MM.1S (cell line): ENCODE results near the gene CT47A7.
"Not testable (repeated sequence)": the region's sequence is repeated elsewhere in the genome, so short reads cannot be mapped to it uniquely, and the experiment has no call there.

Experiments
- DNase-seq: peaks from one replicate; pipeline ENCODE4 v3.0.0-alpha.2; 2015
- H2AFZ ChIP-seq: fragments of 300-600 bp; sonication (generic); 2 replicates; pipeline ENCODE4 v1.6.0; 2016; ENCODE audit warnings: antibody characterized with exemption, low read length
- H3F3A ChIP-seq: fragments of 300-600 bp; sonication (generic); 2 replicates; pipeline ENCODE4 v1.6.1; 2016; ENCODE audit warnings: mild to moderate bottlenecking, antibody characterized with exemption, low read length, moderate library complexity, mixed read lengths; ENCODE audit not compliant: insufficient read depth
- H3K27ac ChIP-seq: fragments of 300-600 bp; sonication (generic); 2 replicates; pipeline ENCODE4 v1.5.1; 2016; ENCODE audit warnings: mild to moderate bottlenecking, low read length
- H3K27me3 ChIP-seq: fragments of 300-600 bp; sonication (generic); replicated peaks from 2 replicates; pipeline ENCODE4 v1.6.0; 2016; ENCODE audit warnings: low read length; ENCODE audit not compliant: insufficient read depth
- H3K36me3 ChIP-seq: fragments of 300-600 bp; sonication (generic); replicated peaks from 2 replicates; pipeline ENCODE4 v1.6.1; 2016; ENCODE audit warnings: mild to moderate bottlenecking, low read length, mixed read lengths; ENCODE audit not compliant: insufficient read depth
- H3K4me1 ChIP-seq: fragments of 300-600 bp; sonication (generic); 2 replicates; pipeline ENCODE4 v1.6.1; 2016; ENCODE audit warnings: low read length, mixed read lengths
- H3K4me2 ChIP-seq: fragments of 300-600 bp; sonication (generic); 2 replicates; pipeline ENCODE4 v1.6.0; 2016; ENCODE audit warnings: low read depth, low read length
- H3K4me3 ChIP-seq: fragments of 300-600 bp; sonication (generic); 2 replicates; pipeline ENCODE4 v1.5.1; 2016; ENCODE audit warnings: low read length, mixed read lengths
- H3K79me2 ChIP-seq: fragments of 300-600 bp; sonication (generic); 2 replicates; pipeline ENCODE4 v1.6.1; 2016; ENCODE audit warnings: mixed run types, low read length, mixed read lengths
- H3K9ac ChIP-seq: fragments of 300-600 bp; sonication (generic); 2 replicates; pipeline ENCODE4 v1.6.1; 2016; ENCODE audit warnings: low read length, mixed read lengths
- H3K9me2 ChIP-seq: fragments of 300-600 bp; sonication (generic); replicated peaks from 2 replicates; pipeline ENCODE4 v1.6.1; 2016; ENCODE audit warnings: mild to moderate bottlenecking, low read length, mixed read lengths; ENCODE audit not compliant: insufficient read depth
- H3K9me3 ChIP-seq: fragments of 300-600 bp; sonication (generic); replicated peaks from 2 replicates; pipeline ENCODE4 v1.6.1; 2016; ENCODE audit warnings: mild to moderate bottlenecking, low read length, mixed read lengths; ENCODE audit not compliant: insufficient read depth
- H4K20me1 ChIP-seq: fragments of 300-600 bp; sonication (generic); 2 replicates; pipeline ENCODE4 v1.6.1; 2016; ENCODE audit warnings: mild to moderate bottlenecking, low read length, moderate library complexity, mixed read lengths; ENCODE audit not compliant: insufficient read depth
- CTCF ChIP-seq: fragments of 300-600 bp; sonication (generic); IDR thresholded peaks from 2 replicates; pipeline ENCODE4 v1.5.1; 2016; ENCODE audit warnings: antibody characterized with exemption, low read length, mixed read lengths
- EZH2 ChIP-seq: fragments of 300-600 bp; sonication (generic); optimal IDR thresholded peaks from 2 replicates; pipeline ENCODE3; 2017; ENCODE audit warnings: low read depth, mild to moderate bottlenecking, antibody characterized with exemption, low read length, mixed read lengths
- EZH2phosphoT487 ChIP-seq: fragments of 300-600 bp; sonication (generic); IDR thresholded peaks from 2 replicates; pipeline ENCODE4 v1.6.1; 2018; ENCODE audit warnings: antibody characterized with exemption, low read length

CT47A7 gene

DNA sequence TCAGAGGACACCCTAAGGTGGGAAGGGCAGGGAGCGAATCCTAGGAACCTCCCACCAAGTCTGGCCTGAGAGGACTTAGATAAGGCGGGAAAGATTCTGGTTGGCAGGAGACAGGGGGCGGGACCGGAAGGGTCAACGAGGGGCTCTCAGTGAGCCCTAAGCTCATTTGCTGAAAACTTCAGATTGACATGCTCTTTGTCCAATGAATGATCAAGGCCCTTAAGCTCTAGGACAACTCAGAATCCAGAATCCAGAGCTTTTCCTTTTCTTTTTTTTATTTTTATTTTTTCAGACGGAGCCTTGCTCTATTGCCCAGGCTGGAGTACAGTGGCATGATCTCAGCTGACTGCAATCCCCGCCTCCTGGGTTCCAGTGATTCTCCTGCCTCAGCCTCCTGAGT, at the start of gene CT47A7:
CT47A7 (minus strand) TSS at position 101 of the 400 bp plus-strand sequence. CDS start 255 bp downstream, outside the sequence.
- H3K27ac ChIP-seq, H3K9me3 ChIP-seq, H3K4me1 ChIP-seq, H3K9me2 ChIP-seq, H3K4me2 ChIP-seq, H3K79me2 ChIP-seq, H3K27me3 ChIP-seq, H4K20me1 ChIP-seq, H3K4me3 ChIP-seq, DNase-seq, H3K9ac ChIP-seq, H3F3A ChIP-seq, H2AFZ ChIP-seq, H3K36me3 ChIP-seq: not testable (repeated sequence)

GRCh38 chrX:121000589-121000988, 44.2 kb upstream of the CT47A7 start:
- H2AFZ ChIP-seq, result no peak overlapping the region
- peaks cover 12% of the 10 kb centered on the region for H3K4me1 ChIP-seq
- no peak overlapping the region for H3K4me3 ChIP-seq
- no peak overlapping the region for H3K4me2 ChIP-seq
- no peak for TF ChIP-seq EZH2
- no peak for TF ChIP-seq EZH2phosphoT487
- peak; percentile 33 for TF ChIP-seq CTCF
- no peaks in the 10 kb centered on the region for H3K79me2 ChIP-seq
- DNase-seq, result peak; percentile 34
- no peaks in the 10 kb centered on the region for H4K20me1 ChIP-seq
- no peaks in the 10 kb centered on the region for H3K36me3 ChIP-seq
- no peak overlapping the region for H3K9ac ChIP-seq
- H3K27ac ChIP-seq, result no peak overlapping the region
- H3F3A ChIP-seq, result no peaks in the 10 kb centered on the region
- H3K9me3 ChIP-seq, result no peaks in the 10 kb centered on the region
- H3K27me3 ChIP-seq, result no peaks in the 10 kb centered on the region
- H3K9me2 ChIP-seq, result no peaks in the 10 kb centered on the region

- no peak overlapping the region for H3K4me2 ChIP-seq
- H3K4me3 ChIP-seq, result no peak overlapping the region
- no peaks in the 10 kb centered on the region for H3F3A ChIP-seq
- no peaks in the 10 kb centered on the region for H3K36me3 ChIP-seq
- H3K27me3 ChIP-seq, result no peaks in the 10 kb centered on the region
- no peak overlapping the region for H3K27ac ChIP-seq
- no peak overlapping the region for H2AFZ ChIP-seq
- H3K9me2 ChIP-seq, result no peaks in the 10 kb centered on the region
- TF ChIP-seq EZH2 (no peak), EZH2phosphoT487 (no peak), CTCF (no peak)
- peaks cover 12% of the 10 kb centered on the region for H3K4me1 ChIP-seq
- no peaks in the 10 kb centered on the region for H3K79me2 ChIP-seq
- no peaks in the 10 kb centered on the region for H3K9me3 ChIP-seq
- DNase-seq, result peak; percentile 36
- H4K20me1 ChIP-seq, result no peaks in the 10 kb centered on the region
- no peak overlapping the region for H3K9ac ChIP-seq
Observed at GRCh38 chrX:120999413-120999812, 43.0 kb upstream of the CT47A7 start.

- H3K9me2 ChIP-seq, H3K27ac ChIP-seq, H3K4me2 ChIP-seq, DNase-seq, H2AFZ ChIP-seq, H3K79me2 ChIP-seq, H3K9me3 ChIP-seq, H3K4me3 ChIP-seq, H3K9ac ChIP-seq, H3K36me3 ChIP-seq, H3K27me3 ChIP-seq, H4K20me1 ChIP-seq, H3K4me1 ChIP-seq, H3F3A ChIP-seq: not testable (repeated sequence)
Observed at GRCh38 chrX:120985660-120986059, 29.3 kb upstream of the CT47A7 start, which contains the start of gene CT47A1. TSS of gene CT47A1 (minus strand) at chrX:120985760. CDS start at chrX:120985529, 231 bp downstream.
